ENCODE results near the gene SS18L1.
A peak's percentile ranks its signal among the peaks of the same experiment; 100 is the strongest.

The SS18L1 gene

DNA sequence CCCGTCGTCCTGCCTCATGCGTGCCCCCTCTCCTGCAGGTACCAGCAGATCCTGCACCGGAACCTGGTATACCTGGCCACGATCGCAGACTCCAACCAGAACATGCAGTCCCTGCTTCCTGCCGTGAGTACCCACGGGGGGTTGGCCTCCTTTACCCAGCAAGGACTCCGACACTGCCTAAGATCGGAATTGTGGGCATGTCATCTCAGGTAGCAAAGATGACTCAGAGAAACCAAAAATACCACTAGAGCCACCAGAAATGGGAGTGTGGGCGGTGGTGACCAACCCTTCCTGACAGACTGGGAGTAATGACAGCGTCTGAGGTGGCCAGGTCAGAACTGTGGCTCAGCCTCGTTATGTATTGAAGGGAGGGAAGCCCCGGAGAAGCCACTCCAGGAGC lies 16.3 kb downstream of the SS18L1 start:
- peak; percentile 97 for DNase-seq (ENCODE audit: low spot score)
- TF ChIP-seq, protein P1, sequence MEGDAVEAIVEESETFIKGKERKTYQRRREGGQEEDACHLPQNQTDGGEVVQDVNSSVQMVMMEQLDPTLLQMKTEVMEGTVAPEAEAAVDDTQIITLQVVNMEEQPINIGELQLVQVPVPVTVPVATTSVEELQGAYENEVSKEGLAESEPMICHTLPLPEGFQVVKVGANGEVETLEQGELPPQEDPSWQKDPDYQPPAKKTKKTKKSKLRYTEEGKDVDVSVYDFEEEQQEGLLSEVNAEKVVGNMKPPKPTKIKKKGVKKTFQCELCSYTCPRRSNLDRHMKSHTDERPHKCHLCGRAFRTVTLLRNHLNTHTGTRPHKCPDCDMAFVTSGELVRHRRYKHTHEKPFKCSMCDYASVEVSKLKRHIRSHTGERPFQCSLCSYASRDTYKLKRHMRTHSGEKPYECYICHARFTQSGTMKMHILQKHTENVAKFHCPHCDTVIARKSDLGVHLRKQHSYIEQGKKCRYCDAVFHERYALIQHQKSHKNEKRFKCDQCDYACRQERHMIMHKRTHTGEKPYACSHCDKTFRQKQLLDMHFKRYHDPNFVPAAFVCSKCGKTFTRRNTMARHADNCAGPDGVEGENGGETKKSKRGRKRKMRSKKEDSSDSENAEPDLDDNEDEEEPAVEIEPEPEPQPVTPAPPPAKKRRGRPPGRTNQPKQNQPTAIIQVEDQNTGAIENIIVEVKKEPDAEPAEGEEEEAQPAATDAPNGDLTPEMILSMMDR (conservative IDR thresholded peaks at IDR 0.05; ENCODE audit: low read depth) = no peak
- POLR2A ChIA-PET (ENCODE audit: low non-redundant PET) = no interaction called here
- peak overlapping the region; percentile 89 for H3K27ac ChIP-seq
- CTCF ChIA-PET = interaction anchor here (0.6 to 1.3 kb wide), 2 partner anchors 82 to 180 kb away, joined by 4 read pairs; no protein-coding TSS in a partner anchor

DNA sequence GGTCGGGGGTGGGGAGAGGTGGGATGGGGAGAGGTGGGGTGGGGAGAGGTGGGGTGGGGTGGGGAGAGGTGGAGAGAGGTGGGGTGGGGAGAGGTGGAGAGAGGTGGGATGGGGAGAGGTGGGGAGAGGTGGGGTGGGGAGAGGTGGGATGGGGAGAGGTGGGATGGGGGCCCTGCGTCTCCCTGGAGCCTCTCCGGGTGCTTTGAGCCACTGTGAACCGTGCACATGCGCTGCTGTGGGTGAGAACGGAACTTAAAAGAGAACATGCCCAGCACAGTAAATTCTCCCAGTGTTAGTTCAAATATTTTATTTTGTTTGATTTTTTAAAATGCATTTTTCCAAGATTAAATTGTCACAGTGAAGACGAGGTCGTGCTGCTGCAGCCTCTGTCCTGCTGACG lies 16.7 kb downstream of the SS18L1 start:
- ChIA-PET CTCF (no interaction called here), POLR2A (ENCODE audit: low non-redundant PET) (no interaction called here)
- TF ChIP-seq, protein P1 (conservative IDR thresholded peaks at IDR 0.05; ENCODE audit: low read depth) = no peak
- DNase-seq (ENCODE audit: low spot score) = no peak
- H3K27ac ChIP-seq = peak overlapping the region; percentile 89

DNA sequence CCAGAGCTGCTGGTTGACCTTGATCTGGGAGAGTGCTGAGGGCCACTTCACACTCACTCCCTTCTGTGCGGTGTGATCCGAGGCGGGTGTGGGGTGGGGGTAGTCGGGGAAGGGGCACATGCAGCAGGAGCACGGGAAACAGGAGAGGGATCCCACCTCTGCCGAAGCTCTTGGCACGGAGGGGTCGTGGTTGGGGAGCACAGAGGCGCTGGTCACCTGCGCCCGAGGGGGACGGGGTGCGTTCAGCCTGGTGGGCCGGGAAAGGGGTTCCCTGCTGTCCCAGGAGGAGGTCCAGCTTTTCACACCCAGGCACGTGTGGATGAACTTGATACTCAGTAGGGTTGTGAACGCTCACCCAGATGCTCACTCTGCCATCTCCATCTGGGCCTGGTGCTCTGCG lies 17.3 kb downstream of the SS18L1 start:
- POLR2A ChIA-PET (ENCODE audit: low non-redundant PET) = no interaction called here
- TF ChIP-seq, protein P1 (conservative IDR thresholded peaks at IDR 0.05; ENCODE audit: low read depth) = no peak
- peak overlapping the region; percentile 89 for H3K27ac ChIP-seq
- DNase-seq (ENCODE audit: low spot score) = no peak
- CTCF ChIA-PET = no interaction called here

DNA sequence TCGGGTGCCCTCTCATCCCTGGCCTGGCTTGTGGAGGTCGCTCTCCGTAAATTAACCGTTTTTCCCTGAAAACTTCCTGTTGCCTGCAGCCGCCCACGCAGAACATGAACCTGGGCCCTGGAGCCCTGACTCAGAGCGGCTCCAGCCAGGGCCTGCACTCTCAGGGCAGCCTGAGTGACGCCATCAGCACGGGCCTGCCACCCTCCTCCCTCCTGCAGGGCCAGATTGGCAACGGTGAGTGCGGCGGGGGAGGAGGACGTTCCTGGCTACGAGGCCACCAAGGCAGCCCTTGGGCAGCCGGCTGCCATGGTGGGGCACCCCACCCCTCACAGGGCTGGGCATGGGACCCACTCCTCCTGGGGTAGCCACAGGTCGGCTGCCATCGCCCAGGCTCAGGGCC lies 17.8 kb downstream of the SS18L1 start:
- DNase-seq (ENCODE audit: low spot score) = peak; percentile 98
- POLR2A ChIA-PET (ENCODE audit: low non-redundant PET) = no interaction called here
- peak overlapping the region; percentile 89 for H3K27ac ChIP-seq
- CTCF ChIA-PET = no interaction called here
- TF ChIP-seq, protein P1 (conservative IDR thresholded peaks at IDR 0.05; ENCODE audit: low read depth) = no peak

DNA sequence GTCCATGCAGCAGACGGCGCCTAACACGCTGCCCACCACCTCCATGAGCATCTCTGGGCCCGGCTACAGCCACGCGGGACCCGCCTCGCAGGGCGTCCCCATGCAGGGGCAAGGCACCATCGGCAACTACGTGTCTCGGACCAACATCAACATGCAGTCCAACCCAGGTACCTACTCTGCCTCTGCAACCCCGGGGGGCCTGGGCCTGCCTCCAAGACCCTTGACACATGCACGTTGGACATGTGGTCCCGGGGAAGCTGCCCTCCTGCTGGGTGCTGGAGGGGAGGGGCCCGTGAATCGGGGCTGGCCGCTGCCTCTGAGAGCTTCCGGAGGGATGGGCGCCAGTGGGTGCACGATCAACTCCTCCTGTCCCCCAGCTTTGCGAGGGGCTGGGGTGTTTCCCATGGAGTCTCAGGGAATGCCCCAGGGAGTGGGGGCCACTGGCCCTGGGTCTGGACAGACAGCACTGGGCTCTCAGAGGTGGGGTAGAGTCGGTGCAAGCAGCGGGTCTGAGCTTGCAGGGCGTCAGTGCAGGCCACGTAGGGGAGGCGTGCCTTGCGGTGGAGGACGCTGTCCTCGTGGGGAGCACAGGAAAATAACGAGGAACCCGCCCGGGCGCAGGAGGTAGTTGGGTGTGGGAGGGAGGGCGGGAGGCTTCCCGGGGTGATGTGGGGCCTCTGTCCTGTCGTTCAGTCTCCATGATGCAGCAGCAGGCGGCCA lies 19.4 kb downstream of the SS18L1 start:
- CTCF ChIA-PET = no interaction called here
- POLR2A ChIA-PET (ENCODE audit: low non-redundant PET) = interaction anchor here (0.6 kb wide), 1 partner anchor 1125 kb away, joined by 3 read pairs; no protein-coding TSS in a partner anchor
- DNase-seq (ENCODE audit: low spot score) = no peak
- TF ChIP-seq, protein P1 (conservative IDR thresholded peaks at IDR 0.05; ENCODE audit: low read depth) = no peak
- H3K27ac ChIP-seq = peak overlapping the region; percentile 89

DNA sequence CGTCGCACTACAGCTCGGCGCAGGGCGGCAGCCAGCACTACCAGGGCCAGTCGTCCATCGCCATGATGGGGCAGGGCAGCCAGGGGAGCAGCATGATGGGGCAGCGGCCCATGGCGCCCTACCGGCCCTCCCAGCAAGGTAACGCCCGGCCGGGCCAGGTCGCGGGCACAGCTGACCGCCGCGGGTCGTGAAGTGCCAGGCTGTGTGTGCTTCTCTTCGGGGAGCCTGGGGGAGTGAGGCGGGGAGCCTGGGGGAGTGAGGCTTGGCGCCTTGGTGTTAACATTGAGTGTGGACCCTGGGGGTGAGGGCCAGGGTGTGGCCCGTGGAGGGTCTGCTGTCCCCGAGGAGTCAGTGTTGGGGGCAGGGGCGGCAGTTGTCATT lies 19.9 kb downstream of the SS18L1 start:
- ChIA-PET CTCF (no interaction called here), POLR2A (ENCODE audit: low non-redundant PET) (interaction anchor here (0.6 kb wide), 1 partner anchor 1125 kb away, joined by 3 read pairs; no protein-coding TSS in a partner anchor)
- peak overlapping the region; percentile 89 for H3K27ac ChIP-seq
- TF ChIP-seq, protein P1 (conservative IDR thresholded peaks at IDR 0.05; ENCODE audit: low read depth) = no peak
- DNase-seq (ENCODE audit: low spot score) = no peak

All from RWPE1 (cell line).